Activated naive CD4-positive, alpha-beta T cell treated with anti-CD3 and anti-CD28 coated beads, Interleukin-2, amount 10 ng/mL, durations not matched to agents 7 days and 5 days (primary cell): ENCODE results near the gene COL4A5.
"Not testable (repeated sequence)": the region's sequence is repeated elsewhere in the genome, so short reads cannot be mapped to it uniquely, and the experiment has no call there.

ENCODE experiments used
- CTCF ChIA-PET: fragments of 350-600 bp; sonication (Branson Sonifier 250); formaldehyde crosslinking; loops from one replicate; lab custom pipeline; 2021; ENCODE audit warnings: antibody characterized with exemption; lab: Charles Lee
- DNase-seq: peaks from one replicate; pipeline ENCODE4 v3.0.0-alpha.2; 2020
- H3K27ac Mint-ChIP-seq: one replicate; pipeline ENCODE4 v1.8.0; 2021; ENCODE audit warnings: mild to moderate bottlenecking, moderate library complexity, mixed read lengths
- H3K27me3 Mint-ChIP-seq: one replicate; pipeline ENCODE4 v1.8.0; 2021; ENCODE audit warnings: mild to moderate bottlenecking, mixed read lengths
- H3K36me3 Mint-ChIP-seq: one replicate; pipeline ENCODE4 v1.8.0; 2021; ENCODE audit warnings: mixed read lengths
- H3K4me1 Mint-ChIP-seq: one replicate; pipeline ENCODE4 v1.8.0; 2021; ENCODE audit warnings: mixed read lengths
- H3K4me3 Mint-ChIP-seq: one replicate; pipeline ENCODE4 v1.8.0; 2021; ENCODE audit warnings: mild to moderate bottlenecking, moderate library complexity, mixed read lengths
- H3K9me3 Mint-ChIP-seq: one replicate; pipeline ENCODE4 v1.8.0; 2021; ENCODE audit warnings: mixed read lengths

The COL4A5 gene

DNA sequence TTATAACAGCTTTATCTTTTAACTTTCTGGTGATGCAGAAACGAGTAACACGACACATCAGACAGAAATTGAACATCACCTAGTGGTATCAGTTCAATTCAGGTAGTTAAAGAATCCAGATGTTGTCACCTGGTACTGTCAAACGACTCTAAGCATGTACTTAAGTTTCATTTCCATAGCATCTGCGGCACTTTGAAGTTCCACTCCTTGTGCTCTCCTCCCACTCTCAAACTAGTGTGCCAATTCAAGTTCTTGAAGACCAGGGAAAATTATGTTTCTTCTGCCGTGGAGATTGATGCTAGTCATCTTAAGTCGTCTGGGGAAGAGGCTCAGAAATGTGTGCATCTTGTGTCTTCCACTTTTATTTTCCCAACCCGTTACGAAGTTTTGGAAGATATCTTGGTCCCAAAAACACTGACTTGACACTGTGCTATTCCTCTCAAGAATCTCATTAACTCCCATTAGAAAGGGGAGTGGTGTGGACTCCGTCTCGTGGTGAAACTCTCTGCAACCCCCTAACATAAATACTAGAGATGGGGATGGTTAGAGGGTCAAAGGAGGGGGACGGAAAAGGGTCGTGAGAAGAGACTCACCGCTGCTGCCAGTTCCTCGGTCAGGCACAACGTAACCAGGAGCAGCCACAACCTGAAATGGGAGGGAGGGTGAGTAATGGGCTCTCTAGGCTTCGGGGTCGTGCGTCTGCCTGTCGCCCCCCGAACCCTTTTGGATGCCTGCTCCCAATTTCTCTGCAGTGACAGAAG lies 2.1 kb upstream of the COL4A5 start:
- no peak for DNase-seq
- no peak overlapping the region for H3K27ac Mint-ChIP-seq
- H3K36me3 Mint-ChIP-seq, result no peaks in the 10 kb centered on the region
- no peaks in the 10 kb centered on the region for H3K9me3 Mint-ChIP-seq
- CTCF ChIA-PET, result no interaction called here
- H3K4me1 Mint-ChIP-seq, result no peaks in the 10 kb centered on the region
- no peak overlapping the region for H3K4me3 Mint-ChIP-seq
- H3K27me3 Mint-ChIP-seq, result peaks cover 31% of the 10 kb centered on the region

DNA sequence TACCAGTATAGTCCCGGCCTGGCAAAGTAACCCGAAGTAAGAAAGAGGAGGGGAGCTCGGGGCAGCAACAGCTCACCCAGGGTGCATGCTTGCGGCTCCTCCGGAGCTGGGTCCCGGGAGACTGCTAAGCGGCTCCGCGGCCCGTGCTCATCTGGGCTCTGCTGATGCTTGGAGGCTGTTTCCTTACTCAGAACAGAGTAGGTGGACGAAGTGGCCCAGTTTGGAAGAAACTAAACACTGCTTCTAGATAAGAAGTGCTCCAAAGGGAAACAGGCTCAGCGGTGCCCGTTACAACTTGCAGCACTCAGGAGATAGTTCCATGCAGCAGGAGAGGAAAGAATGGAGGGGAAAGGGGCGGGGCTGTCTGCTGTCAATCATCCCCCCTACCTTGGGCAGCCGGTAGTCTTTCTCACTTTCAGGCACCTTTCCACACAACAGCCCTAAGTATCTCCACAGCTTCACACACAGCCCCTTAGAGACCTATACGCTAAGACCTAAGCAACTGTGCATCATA lies 1.5 kb upstream of the COL4A5 start, which contains the start of gene COL4A6:
TSS of gene COL4A6 (minus strand) at position 313 of the 514 bp plus-strand sequence. CDS start at position 87, 226 bp downstream.
- CTCF ChIA-PET, result no interaction called here
- DNase-seq, result no peak
- H3K27me3 Mint-ChIP-seq, result peaks cover 31% of the 10 kb centered on the region
- no peak within 1 kb of the TSS for H3K27ac Mint-ChIP-seq
- no peaks in the 10 kb centered on the region for H3K36me3 Mint-ChIP-seq
- H3K9me3 Mint-ChIP-seq, result no peaks in the 10 kb centered on the region
- no peaks in the 10 kb centered on the region for H3K4me1 Mint-ChIP-seq
- H3K4me3 Mint-ChIP-seq, result no peak within 1 kb of the TSS

- DNase-seq, result no peak
- Mint-ChIP-seq H3K9me3 (no peaks in the 10 kb centered on the region), H3K36me3 (no peaks in the 10 kb centered on the region), H3K4me1 (no peaks in the 10 kb centered on the region), H3K27ac (no peak overlapping the region), H3K4me3 (no peak overlapping the region), H3K27me3 (peaks cover 31% of the 10 kb centered on the region)
- CTCF ChIA-PET, result no interaction called here
Observed at GRCh38 chrX:108439961-108440696, 491 bp downstream of the COL4A5 start.

- Mint-ChIP-seq H3K4me1 (no peaks in the 10 kb centered on the region), H3K4me3 (no peak overlapping the region), H3K27ac (no peak overlapping the region), H3K9me3 (no peaks in the 10 kb centered on the region), H3K36me3 (no peaks in the 10 kb centered on the region), H3K27me3 (peaks cover 24% of the 10 kb centered on the region)
- DNase-seq, result no peak
- CTCF ChIA-PET, result no interaction called here
Observed at GRCh38 chrX:108442901-108443464, 3.3 kb downstream of the COL4A5 start.

DNA sequence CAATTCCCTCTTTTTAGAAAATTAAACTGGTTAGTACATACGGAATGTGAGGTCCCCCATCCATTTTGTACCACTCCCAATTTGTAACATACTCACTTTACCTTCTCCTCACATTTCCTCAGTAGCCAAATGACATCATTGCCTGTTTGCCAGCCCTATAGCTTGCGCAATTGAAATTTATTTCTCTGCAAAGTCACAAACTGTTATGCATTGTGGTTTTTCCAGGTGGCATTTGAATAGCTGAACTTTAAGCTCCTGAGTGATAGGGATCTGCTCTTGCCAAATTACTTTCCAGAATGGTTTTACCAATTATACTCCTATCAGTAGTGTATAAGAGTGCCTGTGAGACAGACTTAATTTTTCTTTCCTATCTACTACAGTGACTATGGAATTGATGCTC lies 7.7 kb downstream of the COL4A5 start:
- no peak overlapping the region for H3K27ac Mint-ChIP-seq
- DNase-seq, result no peak
- CTCF ChIA-PET, result no interaction called here
- H3K4me3 Mint-ChIP-seq, result no peak overlapping the region
- H3K27me3 Mint-ChIP-seq, result no peaks in the 10 kb centered on the region
- H3K9me3 Mint-ChIP-seq, result no peaks in the 10 kb centered on the region
- H3K4me1 Mint-ChIP-seq, result no peaks in the 10 kb centered on the region
- H3K36me3 Mint-ChIP-seq, result no peaks in the 10 kb centered on the region

DNA sequence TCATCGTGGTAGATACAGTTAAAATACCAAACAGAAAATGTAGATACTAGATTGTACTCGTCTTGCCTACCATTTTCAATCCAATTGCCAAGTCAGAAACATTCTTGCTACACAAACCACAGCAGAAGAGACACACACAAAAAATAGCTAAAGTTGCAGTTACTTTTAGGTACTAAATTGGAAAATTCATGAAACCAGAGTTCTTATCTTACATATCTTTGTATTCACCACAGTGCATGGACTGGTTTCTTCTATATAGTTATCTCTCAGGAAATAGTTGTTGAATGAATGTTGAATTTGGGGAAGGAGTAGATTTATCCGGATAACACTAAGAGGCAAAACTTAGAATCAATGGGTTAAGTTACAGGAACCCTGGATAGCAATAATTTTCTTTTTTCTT lies 14.2 kb downstream of the COL4A5 start:
- H3K4me1 Mint-ChIP-seq, result no peaks in the 10 kb centered on the region
- no peak for DNase-seq
- CTCF ChIA-PET, result no interaction called here
- no peaks in the 10 kb centered on the region for H3K9me3 Mint-ChIP-seq
- H3K27ac Mint-ChIP-seq, result no peak overlapping the region
- no peaks in the 10 kb centered on the region for H3K36me3 Mint-ChIP-seq
- H3K27me3 Mint-ChIP-seq, result no peaks in the 10 kb centered on the region
- no peak overlapping the region for H3K4me3 Mint-ChIP-seq

- Mint-ChIP-seq H3K27ac (no peak overlapping the region), H3K9me3 (no peaks in the 10 kb centered on the region), H3K27me3 (no peaks in the 10 kb centered on the region), H3K4me1 (no peaks in the 10 kb centered on the region), H3K4me3 (no peak overlapping the region), H3K36me3 (no peaks in the 10 kb centered on the region)
- no peak for DNase-seq
- CTCF ChIA-PET, result no interaction called here
Observed at GRCh38 chrX:108456971-108457477, 17.4 kb downstream of the COL4A5 start.

- no peak for DNase-seq
- Mint-ChIP-seq H3K9me3 (no peaks in the 10 kb centered on the region), H3K27ac (no peak overlapping the region), H3K27me3 (no peaks in the 10 kb centered on the region), H3K4me1 (no peaks in the 10 kb centered on the region), H3K4me3 (no peak overlapping the region), H3K36me3 (no peaks in the 10 kb centered on the region)
- CTCF ChIA-PET, result no interaction called here
Observed at GRCh38 chrX:108464604-108465003, 25.0 kb downstream of the COL4A5 start.

DNA sequence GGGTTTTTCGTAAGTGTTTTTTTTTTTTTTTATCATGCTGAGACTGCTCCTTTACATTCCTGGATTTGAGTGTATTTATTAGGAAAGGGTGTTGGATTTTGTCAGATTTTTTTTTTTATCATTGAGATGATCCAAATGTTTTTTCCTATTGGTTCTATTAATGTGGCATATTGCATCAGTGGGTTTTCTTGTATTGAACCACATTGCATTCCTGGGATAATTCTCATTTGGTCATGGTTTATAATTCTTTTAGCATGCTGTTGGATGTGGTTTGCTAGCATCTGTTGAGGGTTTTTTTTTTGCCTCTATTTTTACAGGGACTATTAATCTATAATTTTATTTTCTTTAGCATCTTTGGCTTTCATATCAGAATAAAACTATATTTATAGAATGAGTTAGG lies 28.8 kb downstream of the COL4A5 start:
- Mint-ChIP-seq H3K36me3 (no peaks in the 10 kb centered on the region), H3K9me3 (no peaks in the 10 kb centered on the region), H3K27ac (no peak overlapping the region), H3K4me1 (no peaks in the 10 kb centered on the region), H3K27me3 (no peaks in the 10 kb centered on the region), H3K4me3 (no peak overlapping the region)
- DNase-seq, result no peak
- CTCF ChIA-PET, result no interaction called here

DNA sequence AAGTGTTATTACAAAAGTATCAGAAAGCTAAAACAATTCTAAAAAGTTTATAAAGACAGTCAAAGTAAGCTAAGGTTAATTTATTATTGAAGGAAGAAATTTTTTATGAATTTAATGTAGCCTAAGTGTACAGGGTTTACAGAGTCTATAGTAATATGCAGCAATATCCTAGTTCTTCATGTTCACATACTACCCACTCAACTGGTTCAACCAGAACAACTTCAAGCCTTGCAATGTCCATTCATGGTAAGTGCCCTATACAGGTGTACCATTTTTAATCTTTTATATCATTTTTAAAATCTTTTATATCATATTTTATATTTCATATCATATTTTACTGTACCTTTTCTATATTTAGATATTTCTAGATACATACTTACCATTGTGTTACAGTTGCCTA lies 34.3 kb downstream of the COL4A5 start:
- no peak for DNase-seq
- CTCF ChIA-PET, result no interaction called here
- Mint-ChIP-seq H3K4me3 (no peak overlapping the region), H3K27ac (no peak overlapping the region), H3K9me3 (no peaks in the 10 kb centered on the region), H3K4me1 (no peaks in the 10 kb centered on the region), H3K36me3 (no peaks in the 10 kb centered on the region), H3K27me3 (no peaks in the 10 kb centered on the region)

- H3K27ac Mint-ChIP-seq, H3K27me3 Mint-ChIP-seq, H3K9me3 Mint-ChIP-seq, H3K4me1 Mint-ChIP-seq, H3K4me3 Mint-ChIP-seq, H3K36me3 Mint-ChIP-seq, DNase-seq, CTCF ChIA-PET: not testable (repeated sequence)
Observed at GRCh38 chrX:108481528-108481927, 41.9 kb downstream of the COL4A5 start.

- no peaks in the 10 kb centered on the region for H3K27me3 Mint-ChIP-seq
- no peaks in the 10 kb centered on the region for H3K4me1 Mint-ChIP-seq
- CTCF ChIA-PET, result no interaction called here
- H3K9me3 Mint-ChIP-seq, result no peaks in the 10 kb centered on the region
- H3K4me3 Mint-ChIP-seq, result no peak overlapping the region
- DNase-seq, result no peak
- H3K36me3 Mint-ChIP-seq, result no peaks in the 10 kb centered on the region
- H3K27ac Mint-ChIP-seq, result no peak overlapping the region
Observed at GRCh38 chrX:108484251-108484650, 44.6 kb downstream of the COL4A5 start.

- no peaks in the 10 kb centered on the region for H3K4me1 Mint-ChIP-seq
- H3K27ac Mint-ChIP-seq, result no peak overlapping the region
- no peak overlapping the region for H3K4me3 Mint-ChIP-seq
- no peaks in the 10 kb centered on the region for H3K27me3 Mint-ChIP-seq
- H3K9me3 Mint-ChIP-seq, result no peaks in the 10 kb centered on the region
- CTCF ChIA-PET, result no interaction called here
- no peak for DNase-seq
- H3K36me3 Mint-ChIP-seq, result no peaks in the 10 kb centered on the region
Observed at GRCh38 chrX:108485960-108486359, 46.3 kb downstream of the COL4A5 start.

DNA sequence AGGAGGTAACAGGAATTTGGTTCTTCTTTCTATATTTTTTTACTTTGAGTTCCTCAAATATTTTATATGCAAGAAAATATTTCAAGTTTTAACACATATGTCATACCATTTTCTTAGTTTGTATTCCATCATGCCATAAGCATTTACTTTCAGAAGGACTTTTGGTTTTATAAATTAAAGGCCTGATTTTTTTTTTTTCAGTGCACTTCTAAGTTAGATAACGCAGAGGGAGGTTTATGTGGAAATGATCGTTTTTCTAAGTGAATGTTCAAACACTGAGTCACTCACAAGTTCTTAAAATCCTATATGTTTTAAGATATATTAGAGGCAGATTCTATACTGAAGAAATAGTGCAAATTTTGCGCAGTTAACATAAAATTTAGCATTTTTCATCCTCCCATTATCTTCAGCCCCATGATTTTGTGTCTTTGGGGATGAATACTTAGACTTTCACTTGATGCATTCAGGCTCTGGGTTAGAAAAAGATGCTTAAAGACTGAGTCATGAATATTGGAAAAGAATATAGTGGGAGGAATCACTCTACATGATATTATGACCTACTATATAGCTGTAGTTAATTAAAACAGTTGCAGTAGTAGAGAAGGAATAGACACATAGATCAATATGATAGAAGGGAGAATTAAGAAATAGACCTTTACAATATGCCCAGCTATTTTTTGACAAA lies 54.9 kb downstream of the COL4A5 start:
- DNase-seq, result no peak
- CTCF ChIA-PET, result no interaction called here
- H3K36me3 Mint-ChIP-seq, result no peaks in the 10 kb centered on the region

More for the DNA sequence above, 54.9 kb downstream of the COL4A5 start:
- Mint-ChIP-seq H3K27ac (no peak overlapping the region), H3K27me3 (no peaks in the 10 kb centered on the region), H3K4me3 (no peak overlapping the region), H3K9me3 (no peaks in the 10 kb centered on the region), H3K4me1 (no peaks in the 10 kb centered on the region)
